Measurements from ENCODE around the gene OPHN1.
A peak's percentile ranks its signal among the peaks of the same experiment; 100 is the strongest.

The OPHN1 gene

DNA sequence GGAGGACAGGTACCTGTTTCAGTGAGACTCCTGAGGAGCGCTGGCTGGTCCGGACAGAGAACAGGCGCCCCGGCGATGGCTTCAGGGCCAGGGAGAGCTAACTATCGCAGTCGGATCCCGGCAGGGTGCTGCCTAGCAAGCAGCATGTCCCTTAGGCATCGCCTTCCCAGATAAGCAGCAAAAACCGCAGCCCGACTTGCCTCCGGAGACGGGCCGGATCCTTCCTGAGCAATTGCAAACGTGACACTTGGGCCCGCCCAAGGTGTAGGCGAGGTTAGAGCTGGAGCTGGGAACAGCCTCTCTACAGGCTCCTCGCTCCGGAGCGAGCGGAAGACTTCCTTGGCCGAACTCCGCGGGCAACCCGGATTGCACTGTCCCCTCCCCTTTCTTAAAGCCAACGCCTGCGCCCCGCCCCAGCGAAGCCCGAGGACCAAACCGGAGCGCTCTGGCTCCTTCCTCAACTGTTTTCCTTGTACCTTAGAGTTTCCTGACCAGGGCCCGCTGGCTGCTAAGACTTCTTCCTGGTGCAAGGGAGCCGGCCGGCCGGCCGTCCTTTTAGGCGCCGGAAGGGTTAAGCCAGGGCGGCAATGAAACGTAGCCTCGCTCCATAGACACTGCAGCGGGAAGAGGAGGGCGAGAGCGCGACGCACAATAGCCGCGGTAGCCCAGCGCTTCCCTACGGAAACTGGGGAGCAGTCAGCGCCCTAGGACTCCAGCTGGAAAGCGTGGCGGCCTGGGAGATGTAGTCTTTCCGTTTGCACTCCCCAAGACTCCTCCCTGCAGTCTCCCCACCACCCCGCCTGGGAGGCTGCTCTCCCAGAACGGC, at the start of gene OPHN1:
Gene OPHN1, minus strand, starts transcription at position 341 of the 826 bp plus-strand sequence. CDS start 475 bp downstream, outside the sequence.
- DNase-seq (ENCODE audit: low spot score) = peak; percentile 82

GRCh38 chrX:68480969-68481368, 47.7 kb upstream of the OPHN1 start:
- no peak for DNase-seq (ENCODE audit: low spot score)

DNA sequence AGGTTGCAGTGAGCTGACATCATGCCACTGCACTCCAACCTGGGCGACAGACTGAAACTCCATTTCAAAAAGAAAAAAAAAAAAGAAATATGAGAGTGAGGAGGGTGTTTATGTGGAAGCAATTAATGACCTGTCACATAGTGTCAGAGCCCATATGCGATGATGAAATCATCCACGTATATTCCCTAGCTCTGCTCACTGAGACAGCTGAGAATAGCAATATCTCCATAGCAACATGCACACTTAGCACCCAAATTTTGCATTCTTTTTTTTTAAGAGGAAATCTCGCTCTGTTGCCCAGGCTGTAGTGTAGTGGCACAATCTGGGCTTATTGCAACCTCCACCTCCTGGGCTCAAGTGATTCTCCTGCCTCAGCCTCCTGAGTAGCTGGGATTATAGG, 31.5 kb upstream of the OPHN1 start:
- no peak for DNase-seq (ENCODE audit: low spot score)

GRCh38 chrX:68463880-68464279, 30.6 kb upstream of the OPHN1 start:
- no peak for DNase-seq (ENCODE audit: low spot score)

- DNase-seq (ENCODE audit: low spot score) = peak; percentile 51
Observed at GRCh38 chrX:68462653-68463052, 29.4 kb upstream of the OPHN1 start.

DNA sequence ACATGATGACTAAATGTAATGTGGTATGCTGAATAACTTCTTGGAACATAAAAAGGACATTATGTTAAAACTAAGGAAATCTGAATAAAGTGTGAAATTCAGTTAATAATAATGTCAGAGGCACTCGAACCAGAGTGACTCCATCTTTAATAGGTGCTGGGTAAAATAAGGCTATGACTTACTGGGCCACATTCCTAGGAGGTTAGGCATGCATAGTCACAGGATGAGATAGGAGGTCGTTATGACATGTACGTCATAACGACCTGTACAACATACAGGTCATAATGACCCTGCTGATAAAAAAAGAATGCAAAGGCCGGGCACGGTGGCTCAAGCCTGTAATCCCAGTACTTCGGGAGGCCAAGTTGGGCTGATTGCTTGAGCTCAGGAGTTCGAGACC, 28.9 kb upstream of the OPHN1 start:
- DNase-seq (ENCODE audit: low spot score) = no peak

DNA sequence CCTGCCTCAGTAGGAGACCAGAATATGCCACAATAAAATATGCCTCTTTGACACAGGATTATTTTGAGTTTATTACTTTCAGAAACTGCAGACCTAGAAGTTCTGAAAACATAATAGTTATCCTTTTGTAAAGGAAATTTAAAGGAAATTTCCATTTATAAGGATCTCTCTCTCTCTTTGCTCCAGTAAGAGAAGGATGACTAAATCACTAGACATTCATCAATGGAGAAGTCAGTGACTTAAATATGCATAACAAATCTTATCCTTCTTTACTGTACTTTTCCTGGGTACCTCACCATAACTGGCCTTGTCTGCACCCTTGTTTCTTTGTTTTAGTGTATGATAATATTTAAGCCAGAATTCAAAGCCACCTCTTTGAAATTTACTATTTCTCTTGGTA, 28.3 kb upstream of the OPHN1 start:
- DNase-seq (ENCODE audit: low spot score) = no peak

- DNase-seq (ENCODE audit: low spot score) = no peak
Observed at GRCh38 chrX:68461093-68461492, 27.8 kb upstream of the OPHN1 start.

GRCh38 chrX:68455151-68455510, 21.8 kb upstream of the OPHN1 start:
- no peak for DNase-seq (ENCODE audit: low spot score)

DNA sequence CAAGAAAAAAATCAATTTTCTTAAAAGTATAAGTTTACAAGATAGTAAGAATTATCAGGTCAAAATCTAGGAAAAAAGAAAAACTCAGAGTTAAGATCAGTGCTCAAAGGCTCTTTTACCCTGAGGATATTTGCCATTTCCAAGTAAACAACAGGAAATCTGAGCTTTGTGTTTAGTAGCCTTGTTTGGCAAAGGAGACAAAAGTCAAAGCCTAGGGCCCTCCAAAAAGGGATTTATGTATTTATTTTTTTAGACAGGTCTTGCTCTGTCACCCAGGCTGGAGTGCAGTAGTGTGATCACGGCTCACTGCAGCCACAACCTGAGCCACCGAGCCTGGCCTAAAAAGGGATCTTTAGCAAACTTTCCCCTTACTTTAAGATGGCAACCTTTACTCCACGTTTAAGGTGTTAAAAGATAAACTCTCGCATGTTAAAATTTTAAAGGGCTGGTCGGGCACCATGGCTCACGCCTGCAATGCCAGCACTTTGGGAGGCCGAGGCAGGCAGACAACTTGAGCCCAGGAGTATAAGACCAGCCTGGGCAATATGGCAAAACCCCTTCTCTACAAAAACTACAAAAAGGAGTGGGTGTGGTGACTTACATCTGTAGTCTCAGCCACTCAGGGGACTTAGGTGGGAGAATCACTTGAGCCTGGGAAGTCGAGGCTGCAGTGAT, 21.3 kb upstream of the OPHN1 start:
- DNase-seq (ENCODE audit: low spot score) = no peak

GRCh38 chrX:68451720-68452119, 18.4 kb upstream of the OPHN1 start:
- DNase-seq (ENCODE audit: low spot score) = no peak

GRCh38 chrX:68443155-68443868, 10.0 kb upstream of the OPHN1 start:
- no peak for DNase-seq (ENCODE audit: low spot score)

DNA sequence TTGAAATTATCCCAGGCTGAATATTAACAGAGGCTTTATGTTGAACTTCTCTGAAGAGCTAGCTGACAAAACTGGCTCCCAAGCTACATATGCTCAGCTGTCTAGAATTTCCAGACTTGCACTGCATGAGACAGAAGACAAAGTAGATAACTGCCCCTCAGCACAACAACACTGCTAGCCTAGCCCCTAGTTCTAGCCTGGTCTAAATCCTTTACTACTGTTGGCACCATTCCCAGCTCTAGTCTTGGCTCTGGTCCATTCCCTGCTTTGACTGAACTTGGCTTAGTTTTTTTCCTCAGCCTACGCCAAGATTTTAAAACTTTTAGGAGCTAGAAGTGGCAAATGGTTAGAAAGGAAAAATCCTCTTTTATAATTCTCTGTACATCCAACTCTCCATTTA, 7.6 kb upstream of the OPHN1 start:
- DNase-seq (ENCODE audit: low spot score) = peak; percentile 43

DNA sequence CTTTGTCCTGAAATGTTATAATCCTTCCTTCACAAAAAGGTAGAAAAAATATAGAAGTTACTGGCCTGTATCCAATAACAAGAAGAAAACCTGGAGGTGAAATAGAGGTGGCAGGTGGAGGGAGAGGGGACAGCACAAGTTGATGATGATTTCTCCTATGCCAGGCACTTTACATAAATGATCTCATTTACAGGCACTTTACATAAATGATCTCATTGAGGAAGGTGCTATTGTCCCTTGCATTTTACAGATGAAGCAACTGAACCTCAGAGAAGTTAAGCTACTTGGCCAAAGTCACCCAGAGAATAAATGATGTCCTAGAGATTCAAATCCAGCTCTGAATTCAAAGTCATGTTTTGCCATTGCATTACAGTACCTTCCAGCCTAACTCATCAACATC, 7.1 kb upstream of the OPHN1 start:
- DNase-seq (ENCODE audit: low spot score) = no peak

DNA sequence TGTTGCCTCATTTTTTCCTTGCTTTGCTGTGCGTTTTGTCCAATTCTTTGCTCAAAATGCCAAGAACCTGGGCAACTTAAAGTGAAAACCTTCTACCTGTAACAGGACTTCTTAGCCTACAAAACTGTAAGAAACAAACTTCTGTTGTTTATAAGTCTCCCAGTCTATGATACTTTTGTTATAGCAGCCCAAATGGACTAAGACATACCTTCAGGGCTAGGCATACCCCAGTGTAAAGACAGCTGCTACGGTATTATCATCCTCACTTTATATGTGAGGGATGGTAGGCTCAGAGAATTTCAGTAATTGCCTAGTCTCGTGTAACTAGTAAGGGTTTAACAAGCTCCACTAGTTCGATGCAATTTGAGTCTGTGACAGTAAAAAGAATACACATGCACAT, 6.0 kb upstream of the OPHN1 start:
- DNase-seq (ENCODE audit: low spot score) = no peak

DNA sequence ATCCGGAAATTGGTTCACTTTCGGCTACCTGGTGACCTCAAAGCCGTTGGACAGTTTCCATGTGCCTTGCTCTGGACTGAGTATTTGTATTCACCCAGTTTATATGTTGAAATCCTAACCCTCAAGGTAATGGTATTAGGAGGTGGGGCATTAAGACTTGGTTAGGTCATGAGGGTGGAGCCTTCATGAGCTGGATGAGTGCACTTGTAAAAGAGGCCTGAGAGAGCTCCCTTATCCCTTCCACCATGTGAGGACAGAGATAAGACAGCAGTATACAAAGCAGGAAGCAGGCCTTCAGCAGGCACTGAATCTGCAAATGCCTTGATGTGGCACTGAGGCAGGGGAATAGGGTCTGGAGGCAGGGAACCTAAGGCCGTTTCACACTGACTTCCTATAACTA, 5.3 kb upstream of the OPHN1 start:
- DNase-seq (ENCODE audit: low spot score) = no peak

DNA sequence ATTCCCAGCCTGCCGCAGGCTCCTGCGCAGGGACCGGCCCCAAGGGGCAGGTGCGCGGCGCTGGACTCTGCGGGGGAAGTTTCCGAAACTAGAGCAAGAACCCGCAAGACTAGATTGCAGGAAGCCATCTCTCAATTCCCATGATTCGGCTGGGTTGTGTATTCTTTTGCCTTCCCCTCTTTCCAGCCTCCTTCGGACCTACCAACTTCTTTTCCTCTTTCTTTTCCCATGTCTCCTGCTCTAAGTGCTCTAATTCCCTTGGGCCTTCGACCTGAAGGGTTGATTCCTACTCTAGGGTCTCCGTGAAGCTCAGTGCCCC, 645 bp upstream of the OPHN1 start:
- DNase-seq (ENCODE audit: low spot score) = no peak

DNA sequence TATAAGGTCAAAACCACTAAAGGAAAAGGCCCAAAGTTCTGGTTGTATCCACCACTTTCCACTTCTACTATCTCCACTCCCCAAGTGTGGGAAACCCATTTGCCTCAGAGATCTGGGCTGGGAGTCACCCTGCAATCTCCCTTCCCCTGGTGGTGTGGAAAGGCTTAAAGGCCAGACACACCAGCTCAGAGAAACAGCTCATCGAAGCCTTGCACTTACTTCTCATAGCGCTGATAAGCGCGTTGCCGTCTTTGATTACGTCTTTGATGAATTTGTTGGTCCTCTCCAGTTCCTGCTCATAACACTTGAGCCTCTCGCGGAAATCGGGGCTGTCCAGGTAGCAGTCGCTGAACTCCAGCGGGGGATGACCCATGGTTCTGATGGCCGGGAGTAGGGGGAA, 647 bp downstream of the OPHN1 start:
- no peak for DNase-seq (ENCODE audit: low spot score)

GRCh38 chrX:68431836-68432235, 1.5 kb downstream of the OPHN1 start:
- DNase-seq (ENCODE audit: low spot score) = no peak

DNA sequence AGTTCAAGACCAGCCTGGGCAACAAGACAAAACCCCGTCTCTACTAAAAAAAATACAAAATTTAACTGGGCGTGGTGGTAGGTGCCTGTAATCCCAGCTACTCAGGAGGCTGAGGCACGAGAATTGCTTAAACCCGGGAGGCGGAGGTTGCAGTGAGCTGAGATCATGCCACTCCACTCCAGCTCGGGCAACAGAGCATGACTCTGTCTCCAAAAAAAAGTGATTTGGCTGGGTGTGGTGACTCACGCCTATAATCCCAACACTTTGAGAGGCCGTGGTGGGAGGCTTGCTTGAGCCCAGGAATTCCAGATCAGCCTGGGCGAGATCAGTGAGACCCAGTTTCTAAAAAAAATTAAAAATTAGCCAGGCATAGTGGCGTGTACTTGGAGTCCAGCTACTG, 4.1 kb downstream of the OPHN1 start:
- DNase-seq (ENCODE audit: low spot score) = no peak

GRCh38 chrX:68428431-68428830, 4.9 kb downstream of the OPHN1 start:
- no peak for DNase-seq (ENCODE audit: low spot score)

DNA sequence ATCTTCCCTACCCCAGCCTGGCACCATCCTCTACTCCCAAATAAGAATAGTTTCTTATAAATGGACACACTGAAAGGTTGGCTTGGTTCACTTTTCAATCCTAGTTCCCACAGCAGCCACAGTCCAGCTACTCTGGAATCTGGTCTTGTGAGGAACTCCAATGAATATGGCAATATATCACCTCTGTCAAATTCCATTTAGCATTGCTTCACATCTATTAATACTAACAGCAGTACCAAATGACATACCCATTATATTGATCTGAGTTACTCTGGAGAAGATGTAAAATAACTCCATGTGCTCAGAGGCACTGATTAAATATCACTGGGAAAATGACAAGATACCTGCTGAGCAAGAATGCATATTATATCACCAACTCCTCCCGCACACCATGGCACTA, 8.6 kb downstream of the OPHN1 start:
- no peak for DNase-seq (ENCODE audit: low spot score)

DNA sequence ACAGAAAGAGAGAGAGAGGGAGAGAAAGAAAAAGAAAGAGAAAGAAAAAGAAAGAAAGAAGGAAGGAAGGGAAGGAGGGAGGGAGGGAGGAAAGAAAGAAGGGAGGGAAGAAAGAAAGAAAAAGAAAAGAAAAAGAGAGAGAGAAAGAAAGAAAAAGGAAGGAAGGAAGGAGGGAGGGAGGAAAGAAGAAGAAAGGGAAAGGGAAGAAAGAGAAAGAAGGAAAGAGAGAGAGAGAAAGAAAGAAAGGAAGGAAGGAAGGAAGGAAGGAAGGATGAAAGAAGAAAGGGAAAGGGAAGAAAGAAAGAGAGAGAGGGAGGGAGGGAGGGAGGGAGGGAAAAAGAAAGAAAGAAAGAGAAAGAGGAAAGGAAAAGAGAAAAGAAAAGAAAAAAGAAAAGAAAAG, 10.8 kb downstream of the OPHN1 start:
- no peak for DNase-seq (ENCODE audit: low spot score)
